GM15510 (cell line): ENCODE measurements around the gene ARID3C.

Experiments
- POLR2A ChIP-seq: IDR thresholded peaks from 3 replicates; pipeline ENCODE4 v1.6.1; 2011; ENCODE audit warnings: borderline replicate concordance; ENCODE audit not compliant: insufficient read length; ENCODE audit errors: extremely low read depth

ARID3C gene

DNA sequence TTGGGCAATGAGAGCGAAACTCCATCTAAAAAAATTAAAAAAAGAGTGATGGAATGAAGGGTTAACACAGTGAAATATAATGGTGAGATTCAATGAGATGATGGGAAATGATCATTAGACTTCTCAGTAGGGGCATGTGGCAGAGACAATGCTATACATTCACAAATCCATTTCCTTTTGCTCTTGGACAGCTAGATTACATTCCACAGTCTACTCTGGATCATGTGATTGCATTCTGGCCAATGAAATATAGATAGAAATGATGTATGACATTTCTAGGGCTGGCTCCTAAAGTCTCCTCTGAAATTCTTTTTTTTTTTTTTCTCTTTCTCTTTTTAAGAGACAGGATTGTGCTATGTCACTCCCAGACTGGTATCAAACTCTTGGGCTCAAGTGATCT, 13.8 kb upstream of the ARID3C start:
- no peak for TF ChIP-seq POLR2A

DNA sequence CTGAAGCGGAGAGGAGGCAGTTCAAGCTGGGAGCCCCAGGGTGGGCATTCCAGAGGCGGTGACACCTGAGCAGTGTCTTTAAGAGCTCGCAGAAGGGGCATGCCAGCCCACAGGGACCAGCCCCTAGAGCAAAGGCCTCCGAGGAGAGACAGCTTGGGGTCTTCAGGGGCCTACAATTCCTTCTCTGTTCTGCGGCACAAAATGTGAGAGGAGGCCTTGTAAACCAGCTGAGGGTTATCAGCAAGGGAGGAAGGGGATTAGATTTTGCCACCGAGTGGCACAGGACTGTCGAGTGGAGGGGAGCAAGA, 9.2 kb upstream of the ARID3C start:
- no peak for TF ChIP-seq POLR2A

DNA sequence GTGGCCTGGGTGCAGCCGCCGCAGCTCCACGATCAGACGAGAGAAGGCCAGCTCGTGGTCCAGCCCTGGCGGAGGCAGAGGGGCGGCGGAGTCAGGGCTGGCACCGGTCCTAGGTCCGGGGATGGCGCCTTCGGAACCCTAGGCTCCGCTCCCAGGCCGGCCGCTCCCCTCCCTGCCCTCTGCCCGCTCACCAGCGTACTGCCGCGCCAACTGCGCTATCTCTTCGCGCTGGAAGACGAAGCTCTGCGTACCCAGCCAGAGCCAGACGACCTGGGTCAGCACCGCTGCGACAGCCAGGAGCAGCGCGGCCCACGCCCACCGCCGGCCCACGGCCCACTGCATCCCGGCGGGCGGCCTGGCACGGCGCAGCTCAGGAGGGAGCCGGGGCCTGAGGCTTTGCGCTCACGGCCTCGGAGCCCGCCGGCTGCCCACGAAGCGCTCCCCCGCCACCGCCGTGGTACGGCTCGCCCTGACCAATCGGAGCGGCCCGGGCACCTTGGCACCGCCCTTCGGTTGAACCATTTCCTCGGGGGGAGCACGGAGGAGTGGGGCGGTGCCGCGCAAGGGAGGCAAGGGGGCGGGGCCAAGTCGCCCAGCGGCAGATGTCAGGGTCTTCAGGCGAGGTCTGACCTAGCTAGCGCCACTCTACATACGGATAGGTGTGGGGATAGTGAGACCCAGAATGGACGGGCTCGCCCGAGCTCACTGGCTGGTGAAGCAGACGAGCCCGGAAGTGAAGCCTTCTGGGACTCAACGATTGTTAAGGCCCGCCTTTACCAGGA, 8.7 kb upstream of the ARID3C start, which contains the start of gene SIGMAR1:
Gene SIGMAR1, minus strand, starts transcription at position 432 of the 782 bp plus-strand sequence. Its CDS starts 90 bp downstream, at position 342.
- peak; percentile 71 for TF ChIP-seq POLR2A

DNA sequence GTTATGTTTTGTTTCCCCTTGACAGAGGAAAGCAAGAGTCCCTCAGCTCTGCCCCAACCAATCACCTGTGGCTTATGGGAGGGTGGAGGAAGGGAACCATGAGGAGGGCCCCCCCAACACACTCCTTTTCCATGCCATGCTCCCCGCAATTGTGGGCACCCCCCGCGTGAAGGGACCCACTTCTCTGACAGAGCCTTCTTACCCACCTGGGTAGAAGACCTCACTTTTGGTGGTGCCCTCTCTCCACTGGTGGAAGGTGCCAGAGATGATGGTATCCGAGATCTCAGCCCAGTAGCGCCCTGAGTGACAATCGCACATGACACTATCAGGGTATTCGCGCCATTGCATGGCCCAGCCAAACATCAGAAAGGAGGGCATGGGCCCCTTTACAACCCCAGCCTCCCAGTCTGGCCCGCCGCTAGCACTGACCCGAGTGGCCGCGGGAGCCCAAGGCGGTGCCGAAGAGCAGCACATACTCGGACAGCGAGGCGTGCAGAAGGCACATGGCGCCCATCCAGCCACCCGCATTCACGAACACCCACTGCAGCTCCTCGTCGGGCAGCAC, 8.0 kb upstream of the ARID3C start:
- no peak for TF ChIP-seq POLR2A

DNA sequence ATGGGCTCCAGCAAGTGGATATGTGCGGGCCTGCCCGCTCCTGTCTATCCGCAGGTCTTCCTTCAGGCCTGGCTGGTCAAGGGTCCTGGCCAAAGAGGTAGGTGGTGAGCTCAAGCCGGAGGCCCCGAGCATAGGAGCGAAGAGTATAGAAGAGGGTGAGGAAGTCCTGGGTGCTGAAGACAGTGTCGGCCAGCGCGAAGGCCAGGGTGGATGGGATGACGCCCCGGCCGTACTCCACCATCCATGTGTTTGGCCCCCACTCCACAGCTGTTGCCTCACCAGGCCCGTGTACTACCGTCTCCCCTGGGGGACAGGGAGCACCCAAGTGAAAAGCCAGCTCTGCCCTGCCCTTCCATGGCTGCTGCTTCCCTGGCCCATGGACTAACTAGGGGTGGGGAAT, 6.7 kb upstream of the ARID3C start:
- TF ChIP-seq POLR2A: no peak

DNA sequence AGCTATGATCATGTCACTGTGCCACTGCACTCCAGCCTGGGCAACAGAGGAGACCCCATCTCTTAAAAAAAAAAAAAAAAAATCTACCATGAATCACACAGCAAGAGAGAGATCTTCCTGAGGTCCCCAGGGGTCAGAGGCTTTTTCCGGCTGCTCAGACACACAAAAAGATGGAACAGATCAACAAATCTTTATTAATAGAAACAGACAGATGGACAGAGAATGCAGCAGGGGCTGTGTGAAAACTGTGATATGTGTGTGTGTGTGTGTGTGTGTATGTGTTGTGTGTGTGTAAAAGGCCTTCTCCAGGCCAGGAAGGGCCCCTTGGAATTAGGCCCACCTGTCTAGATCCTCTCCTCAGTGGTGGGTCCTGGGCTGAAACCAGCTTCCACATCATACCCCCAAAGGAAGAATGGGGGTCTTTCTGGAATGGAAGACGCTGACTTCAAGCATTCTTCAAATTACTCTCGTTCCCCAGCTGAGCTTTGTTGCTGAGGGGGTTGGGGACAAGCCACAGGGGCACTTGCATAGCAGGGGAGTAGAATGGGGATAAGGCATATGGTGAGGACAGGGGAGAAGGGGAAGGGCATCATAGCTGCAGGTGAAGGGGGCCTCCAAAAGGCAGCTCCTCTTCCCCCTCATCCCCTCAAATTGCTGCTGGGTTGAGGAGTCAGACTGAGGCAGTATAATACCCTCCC, 5.8 kb upstream of the ARID3C start:
- no peak for TF ChIP-seq POLR2A

DNA sequence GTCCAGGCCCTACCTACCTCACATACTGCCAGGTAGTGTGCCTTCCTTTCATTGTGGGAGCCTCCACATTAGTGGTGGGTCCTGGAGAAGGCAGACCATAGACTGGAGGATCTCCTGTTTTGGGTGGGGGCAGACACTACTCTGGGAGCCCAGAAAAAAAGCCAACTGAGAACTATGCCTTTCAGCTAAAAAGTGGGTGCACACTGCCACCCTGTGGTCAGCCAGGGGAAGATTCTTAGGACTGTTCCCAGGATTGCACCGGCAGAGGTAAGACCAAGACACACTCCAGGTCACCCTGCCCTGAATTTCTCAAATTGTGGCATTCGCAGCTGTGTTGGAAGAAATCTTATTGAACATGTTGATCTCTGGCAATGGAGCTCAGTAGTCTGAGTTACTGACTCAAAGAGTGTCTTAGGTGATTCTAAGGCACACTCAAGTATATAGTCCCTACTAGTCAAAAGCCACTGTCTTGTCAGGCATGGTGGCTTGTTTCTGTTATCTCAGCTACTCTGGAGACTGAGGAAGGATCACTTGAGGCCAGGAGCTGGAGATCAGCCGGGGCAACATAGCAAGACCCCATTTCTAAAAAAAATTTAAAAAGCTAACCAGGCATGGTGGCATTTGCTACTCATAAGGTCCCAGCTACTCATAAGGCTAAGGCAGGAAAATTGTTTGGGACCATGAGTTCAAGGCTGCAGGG, 5.1 kb upstream of the ARID3C start:
- TF ChIP-seq POLR2A: no peak

DNA sequence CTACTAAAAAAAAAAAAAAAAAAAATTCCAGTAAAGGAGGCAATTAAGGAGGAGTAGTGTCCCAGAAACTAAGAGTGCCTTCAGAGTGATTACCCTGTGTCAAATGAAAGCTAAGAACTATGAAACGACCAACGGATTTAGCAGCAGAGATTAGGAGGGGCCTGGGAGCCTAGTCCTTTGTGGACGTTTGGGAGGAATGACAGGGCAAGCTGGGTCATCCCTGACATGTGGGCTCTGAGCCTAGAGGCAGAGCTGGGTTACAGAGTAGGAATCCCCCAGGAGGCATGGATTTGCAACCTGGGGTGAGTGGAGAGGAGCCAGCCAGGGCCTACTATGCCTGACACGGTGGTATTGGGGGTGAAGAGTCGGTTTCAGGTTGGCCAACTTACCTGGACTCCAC, 4.3 kb upstream of the ARID3C start:
- TF ChIP-seq POLR2A: no peak

DNA sequence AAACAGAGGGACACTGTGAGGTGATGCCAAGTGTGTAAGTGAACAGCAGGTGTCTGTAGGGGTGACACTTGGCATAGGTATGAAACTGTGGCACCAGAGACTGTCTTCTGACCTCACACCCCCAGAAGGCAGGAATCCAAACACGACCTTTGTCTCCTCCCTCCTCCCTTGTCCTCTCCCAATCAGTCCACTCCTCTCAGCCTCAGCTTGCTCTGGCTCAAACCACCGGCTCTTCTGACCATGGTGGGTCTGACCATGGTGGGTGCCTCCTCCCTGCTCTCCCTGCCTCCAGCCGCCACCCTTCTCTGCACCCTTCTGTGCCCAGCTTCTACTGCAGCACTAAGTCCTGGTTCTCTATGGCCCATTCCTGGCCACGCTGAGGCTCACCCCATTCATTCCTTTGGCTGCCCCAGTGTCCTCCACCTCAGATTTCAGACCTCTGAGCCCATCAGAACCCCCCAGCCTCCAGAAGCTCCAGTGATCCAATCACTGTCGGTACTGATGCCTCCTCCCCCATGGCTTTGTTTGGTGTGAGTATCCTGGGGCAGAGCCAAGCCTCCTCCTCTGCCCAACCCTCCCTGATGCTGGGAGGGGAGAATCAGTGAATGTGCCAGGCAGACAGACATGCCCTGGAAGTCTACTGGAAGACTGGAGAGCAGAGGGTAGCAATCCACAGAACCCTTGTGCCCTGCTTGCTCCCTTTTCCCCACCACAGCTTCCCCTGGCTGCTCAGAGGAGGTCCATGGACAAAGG, 1.7 kb upstream of the ARID3C start:
- TF ChIP-seq POLR2A: no peak

DNA sequence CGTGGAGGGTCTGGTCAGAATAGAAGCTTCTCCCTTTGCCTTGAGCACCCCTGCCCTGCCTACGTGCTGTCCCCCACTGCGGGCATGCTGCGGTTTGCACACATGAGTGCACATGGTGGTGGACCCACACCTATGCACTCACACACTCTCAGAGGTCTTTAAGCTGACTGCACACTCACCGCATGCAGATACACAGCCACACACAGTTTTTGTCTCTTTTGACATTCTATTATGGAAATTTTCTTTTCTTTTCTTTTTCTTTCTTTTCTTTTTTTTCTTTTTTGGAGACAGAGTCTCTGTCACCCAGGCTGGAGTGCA, 584 bp upstream of the ARID3C start:
- no peak for TF ChIP-seq POLR2A

DNA sequence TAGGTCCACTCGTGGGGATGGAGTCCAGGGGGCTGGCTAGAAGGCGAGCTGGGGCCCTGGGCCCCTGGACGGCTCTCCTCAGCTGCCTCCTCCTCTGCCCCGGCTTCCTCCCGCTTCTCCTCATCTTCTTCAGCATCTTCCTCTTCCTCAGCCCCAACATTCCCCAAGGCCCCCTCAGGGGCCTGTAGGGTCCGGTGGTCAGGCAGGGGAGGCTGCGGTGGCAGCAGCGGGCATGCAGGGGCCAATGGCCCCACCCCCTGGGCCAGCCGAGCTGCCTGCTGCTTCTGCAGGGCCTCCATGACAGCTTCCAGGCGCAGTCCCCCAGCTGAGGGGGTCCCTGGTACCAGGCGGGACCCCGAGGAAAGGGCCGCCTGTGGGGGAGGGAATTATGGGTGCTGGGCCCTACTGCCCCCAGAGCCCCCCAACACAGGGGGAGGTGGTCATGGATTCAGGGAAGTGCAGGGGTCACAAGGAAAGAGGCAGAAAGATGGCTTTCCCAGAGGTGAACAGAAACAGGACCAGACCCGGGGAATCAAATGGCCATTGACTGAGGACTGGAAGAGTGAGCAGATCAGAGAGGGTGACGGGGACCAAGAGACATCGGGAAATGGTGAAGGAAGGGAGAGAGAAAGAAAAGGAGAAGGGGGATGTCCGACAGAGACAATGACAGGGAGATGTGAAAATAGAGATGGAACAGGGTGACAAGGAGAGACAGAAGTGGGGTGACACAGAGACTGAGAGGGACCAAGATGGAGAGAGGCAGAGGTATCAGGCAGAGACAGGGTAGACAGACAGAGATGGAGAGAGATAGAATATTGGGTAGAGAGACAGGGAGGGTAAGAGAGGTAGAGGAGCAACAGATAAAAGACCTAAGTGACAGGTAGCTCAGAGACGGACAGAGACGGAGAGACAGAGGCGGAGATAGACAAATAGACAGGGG, 880 bp downstream of the ARID3C start:
- TF ChIP-seq POLR2A: no peak

DNA sequence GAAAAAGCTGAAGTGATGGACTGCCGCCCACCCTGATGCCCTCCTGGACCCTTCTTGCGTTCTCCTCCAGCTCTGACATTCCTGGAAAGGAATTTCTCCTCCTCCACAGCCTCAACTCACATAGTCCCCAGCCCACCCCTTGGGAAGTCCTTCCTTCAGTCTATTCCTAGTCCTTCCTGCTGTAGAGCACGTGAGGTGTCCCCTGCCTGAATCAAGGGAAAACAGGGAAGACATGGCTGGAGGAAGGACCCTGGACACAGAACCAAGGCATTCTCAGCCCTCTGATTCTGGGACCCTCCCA, 3.7 kb downstream of the ARID3C start:
- no peak for TF ChIP-seq POLR2A

DNA sequence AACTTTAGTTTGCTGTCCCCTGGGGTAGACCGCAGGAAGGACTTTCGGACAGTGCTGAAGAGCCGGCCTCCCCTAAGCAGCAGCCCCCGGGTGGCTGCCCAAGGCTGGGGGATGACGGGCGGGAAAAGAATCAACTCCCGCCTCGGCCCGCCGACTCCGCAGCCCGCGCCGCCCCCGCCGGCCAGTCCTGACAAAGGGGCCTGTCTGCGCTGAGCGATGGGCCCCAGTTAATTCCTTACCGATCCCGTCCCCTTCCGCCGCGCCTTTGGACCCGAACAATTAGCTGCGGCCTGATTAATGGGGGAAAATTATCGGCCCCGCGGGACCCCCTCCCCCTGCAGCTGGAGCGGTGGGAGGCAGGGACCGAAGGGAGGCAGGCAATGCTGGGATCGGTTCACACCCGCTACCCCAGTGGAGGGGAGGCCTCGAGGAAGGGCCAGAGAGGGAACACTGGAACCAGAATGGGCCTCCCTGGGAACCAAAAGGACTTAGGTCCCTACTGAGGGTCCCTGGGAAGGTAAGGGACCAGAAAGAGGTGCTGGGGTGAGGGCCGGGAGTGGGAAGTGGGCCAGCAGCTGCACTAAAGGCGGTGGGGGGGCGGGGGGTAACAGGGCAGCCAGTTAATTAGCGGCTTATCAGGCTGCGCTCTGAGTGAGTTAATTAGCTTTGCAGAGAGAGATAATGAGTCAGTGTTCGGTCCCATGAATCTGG, 4.2 kb downstream of the ARID3C start:
- no peak for TF ChIP-seq POLR2A

DNA sequence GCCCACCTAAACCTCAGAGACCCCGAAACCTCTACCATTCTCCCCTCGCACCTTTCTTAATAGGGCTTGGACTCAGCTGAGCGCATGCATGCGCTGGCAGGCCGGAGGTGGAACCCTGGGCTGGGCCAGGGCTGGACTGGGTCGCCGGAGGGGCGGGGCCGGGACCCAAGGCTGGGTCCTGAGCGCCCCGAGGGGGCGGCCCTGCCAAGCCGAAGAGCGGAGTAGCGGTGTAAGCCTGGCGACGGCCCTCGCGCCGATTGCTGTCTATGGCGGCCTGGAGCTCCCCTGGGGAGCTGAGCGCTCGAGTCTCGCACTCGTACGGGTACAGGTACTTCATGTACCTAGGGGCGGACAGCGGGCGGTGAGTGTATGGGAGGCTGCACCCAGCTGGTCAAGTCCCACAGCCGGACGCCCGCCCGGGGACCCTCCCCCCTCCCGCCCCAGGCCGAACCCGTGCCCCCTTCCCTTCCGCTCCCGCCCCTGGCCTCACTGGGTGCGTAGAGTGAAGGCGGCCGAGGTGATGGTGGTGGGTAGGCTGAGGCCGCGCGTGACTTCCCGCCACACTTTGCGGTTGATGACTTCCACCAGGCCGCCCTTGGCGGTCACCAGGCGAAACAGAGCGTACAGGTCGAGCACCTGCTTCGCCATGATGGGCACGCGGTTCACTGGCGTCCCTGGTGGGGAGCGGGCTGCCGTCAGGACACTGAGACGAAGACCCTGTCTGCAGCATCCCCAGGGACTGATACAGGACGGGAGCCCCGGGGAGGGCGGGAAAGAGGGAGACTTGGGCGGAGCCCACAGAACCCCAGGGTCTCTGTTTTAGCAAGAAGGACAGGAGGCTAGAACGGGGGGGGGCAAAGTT, 5.3 kb downstream of the ARID3C start:
- TF ChIP-seq POLR2A: no peak
